ENCODE measurements around the gene CYTH2. TPM values are rescaled to one million over a fixed set of nuclear protein-coding genes. Genes with fewer than 3 reads are reported as not detected.

Gene CYTH2
- total and polyA plus RNA-seq, 9 of the 15 experiments (the other 6 are each of a cell fraction or from before 2014, with no cell fraction given) = 1.8 to 45.2 (median 23.8) TPM

- peak in 1 of 2 experiments; percentile 34; a peak in 2 of 4 replicates for TF ChIP-seq FOXK2 (conservative IDR thresholded peaks at IDR 0.05 in 1 of 2, IDR thresholded peaks at IDR 0.05 in 1 of 2; ENCODE audit: low read depth in 2 of 2)
- no peak for TF ChIP-seq BRF1 (IDR thresholded peaks at IDR 0.05; ENCODE audit: borderline replicate concordance, extremely low read depth, insufficient read length)
- no peak for TF ChIP-seq BRCA1 (IDR thresholded peaks at IDR 0.05)
- TF ChIP-seq BRCA1 (CRISPR knock-in tag; IDR thresholded peaks at IDR 0.05) = no peak
- no peak for TF ChIP-seq ETV5 (CRISPR knock-in tag; IDR thresholded peaks at IDR 0.05; ENCODE audit: low read depth)
- peak; percentile 87 for TF ChIP-seq RBM25 (IDR thresholded peaks at IDR 0.05; ENCODE audit: low read depth, low read length, severe bottlenecking)
- no peak; the same call in 1 of the 2 replicates for TF ChIP-seq SP1 (CRISPR knock-in tag; IDR thresholded peaks at IDR 0.05)
- TF ChIP-seq REST (IDR thresholded peaks at IDR 0.05; ENCODE audit: borderline replicate concordance) = peak; percentile 91
- TF ChIP-seq REST (CRISPR knock-in tag; IDR thresholded peaks at IDR 0.05; ENCODE audit: low read depth) = no peak
- TF ChIP-seq MYC (IDR thresholded peaks at IDR 0.05; ENCODE audit: low read depth, low read length) = no peak
- no peak for TF ChIP-seq MYC (CRISPR knock-in tag; IDR thresholded peaks at IDR 0.05; ENCODE audit: borderline replicate concordance, low read depth)
- TF ChIP-seq RB1 (IDR thresholded peaks at IDR 0.05; ENCODE audit: low read depth) = no peak
- TF ChIP-seq ZNF239 (CRISPR knock-in tag; IDR thresholded peaks at IDR 0.05) = peak; percentile 96
- no peak for TF ChIP-seq HNRNPLL (IDR thresholded peaks at IDR 0.05; ENCODE audit: low read depth, low read length, poor library complexity, severe bottlenecking)
- no peak for TF ChIP-seq MLLT1 (IDR thresholded peaks at IDR 0.05)
- TF ChIP-seq ARID2 (IDR thresholded peaks at IDR 0.05) = peak; percentile 84
- no peak for TF ChIP-seq SREBF2 (CRISPR knock-in tag; IDR thresholded peaks at IDR 0.05)
- TF ChIP-seq ZKSCAN8 (CRISPR knock-in tag; IDR thresholded peaks at IDR 0.05) = no peak
- TF ChIP-seq STAT5B (CRISPR knock-in tag; IDR thresholded peaks at IDR 0.05) = no peak
- no peak for TF ChIP-seq ZNF717 (CRISPR knock-in tag; IDR thresholded peaks at IDR 0.05)
- no peak for TF ChIP-seq GATAD2A (IDR thresholded peaks at IDR 0.05)
- 0 out of 4 replicates have a peak, but pooled peaks of 1 of the 2 experiments have one; percentile 69 for TF ChIP-seq ARNT (IDR thresholded peaks at IDR 0.05)
Observed at GRCh38 chr19:48506138-48506733, 37.1 kb downstream of the CYTH2 start (continued).

Data from K562 (cell line).